B cell (primary cell): ENCODE results near the gene CDH1. TPM values are rescaled to one million over a fixed set of nuclear protein-coding genes. Genes with fewer than 3 reads are reported as not detected.

Experiments used
- ATAC-seq: fragments of 200-7000 bp; cut with Tn5 transposase; one replicate; pipeline ENCODE4 v1.10.0; 2021; ENCODE audit warnings: low read depth, mild to moderate bottlenecking, moderate number of reproducible peaks, moderate library complexity
- CTCF ChIA-PET: fragments of 350-600 bp; sonication (Branson Sonifier 250); formaldehyde crosslinking; loops from one replicate; lab custom pipeline; 2021; ENCODE audit warnings: antibody characterized with exemption, inconsistent platforms; lab: Charles Lee
- POLR2A ChIA-PET: fragments of 350-600 bp; sonication (Branson Sonifier 250); formaldehyde crosslinking; loops from one replicate; lab custom pipeline; 2021; ENCODE audit warnings: antibody characterized with exemption; lab: Charles Lee
- DNase-seq: peaks from one replicate; pipeline ENCODE4 v3.0.0; 2013
- H2AFZ ChIP-seq: 2 replicates; pipeline ENCODE4 v1.6.1; 2012; ENCODE audit warnings: mild to moderate bottlenecking, low read depth, low read length; ENCODE audit not compliant: insufficient read depth, poor library complexity, severe bottlenecking
- H3K27ac ChIP-seq, 2 donors: 1 replicate in 1 of 2; 2 replicates in 1 of 2; pipeline ENCODE4 v1.5.1; 2012 to 2013; ENCODE audit warnings: low read length in 2 of 2, mild to moderate bottlenecking in 2 of 2, moderate library complexity in 1 of 2
- H3K27me3 ChIP-seq, 4 experiments: fragments of 200-600 bp in 1 of 4; sonication (generic) in 1 of 4; replicated peaks in 1 of 4; 1 replicate in 2 of 4; 2 replicates in 2 of 4; pipeline versions ENCODE4 v1.6.1 to v1.7.0; 2013 to 2016; ENCODE audit warnings: low read length in 3 of 4, mild to moderate bottlenecking in 2 of 4, mixed read lengths in 1 of 4, moderate library complexity in 1 of 4; ENCODE audit not compliant: insufficient read depth in 4 of 4, control insufficient read depth in 3 of 4; ENCODE audit errors: control extremely low read depth in 1 of 4
- H3K36me3 ChIP-seq, 2 experiments: replicated peaks in 1 of 2; 1 replicate in 1 of 2; 2 replicates in 1 of 2; pipeline versions ENCODE4 v1.6.1 to v1.7.1; 2013; ENCODE audit warnings: low read length in 1 of 2; ENCODE audit not compliant: insufficient read depth in 2 of 2, control insufficient read depth in 1 of 2; ENCODE audit errors: control extremely low read depth in 1 of 2, extremely low read depth in 1 of 2
- H3K4me1 ChIP-seq, 2 donors: fragments of 200-600 bp in 1 of 2; sonication (generic) in 1 of 2; 1 replicate in 1 of 2; 2 replicates in 1 of 2; pipeline versions ENCODE4 v1.5.1 to v1.6.1; 2013 to 2017; ENCODE audit warnings: low read length in 2 of 2; ENCODE audit not compliant: control insufficient read depth in 2 of 2, insufficient read depth in 2 of 2
- H3K4me2 ChIP-seq: replicated peaks from 2 replicates; pipeline ENCODE3; 2012; ENCODE audit warnings: mild to moderate bottlenecking, low read depth, low read length; ENCODE audit not compliant: poor library complexity, severe bottlenecking
- H3K4me3 ChIP-seq, 5 experiments: fragments of 200-600 bp in 1 of 5; sonication (generic) in 1 of 5; 1 replicate in 3 of 5; 2 replicates in 2 of 5; pipeline versions ENCODE4 v1.5.1 to v1.7.0; 2011 to 2016; ENCODE audit warnings: low read length in 4 of 5, mild to moderate bottlenecking in 4 of 5, low read depth in 2 of 5, control low read depth in 1 of 5, moderate library complexity in 1 of 5; ENCODE audit not compliant: insufficient read depth in 1 of 5; ENCODE audit errors: control extremely low read depth in 1 of 5, extremely low read depth in 1 of 5
- H3K79me2 ChIP-seq: fragments of 200-600 bp; sonication (generic); one replicate; pipeline ENCODE4 v1.6.0; 2016; ENCODE audit warnings: low read length; ENCODE audit not compliant: control insufficient read depth, insufficient read depth
- H3K9ac ChIP-seq: fragments of 200-600 bp; sonication (generic); 2 replicates; pipeline ENCODE4 v1.6.1; 2017; ENCODE audit warnings: mild to moderate bottlenecking, low read length, moderate library complexity
- H3K9me3 ChIP-seq, 3 donors: one replicate each; pipeline versions ENCODE4 v1.6.1 to v1.7.1; 2013; ENCODE audit warnings: low read length in 2 of 3; ENCODE audit not compliant: control insufficient read depth in 2 of 3, insufficient read depth in 1 of 3; ENCODE audit errors: control extremely low read depth in 1 of 3
- H4K20me1 ChIP-seq: 2 replicates; pipeline ENCODE4 v1.6.0; 2012; ENCODE audit warnings: mild to moderate bottlenecking, low read length; ENCODE audit not compliant: insufficient read depth, control insufficient read depth, poor library complexity, severe bottlenecking
- H3K27ac Mint-ChIP-seq: one replicate; pipeline ENCODE4 v1.8.0; 2021; ENCODE audit warnings: mixed read lengths
- H3K27me3 Mint-ChIP-seq: one replicate; pipeline ENCODE4 v1.8.0; 2021; ENCODE audit warnings: mixed read lengths
- H3K4me1 Mint-ChIP-seq: one replicate; pipeline ENCODE4 v1.8.0; 2021; ENCODE audit warnings: mixed read lengths
- H3K4me3 Mint-ChIP-seq: one replicate; pipeline ENCODE4 v1.8.0; 2021; ENCODE audit warnings: mixed read lengths
- H3K9me3 Mint-ChIP-seq: one replicate; pipeline ENCODE4 v1.8.0; 2022; ENCODE audit warnings: mixed read lengths; ENCODE audit not compliant: insufficient read depth
- EZH2 ChIP-seq: IDR thresholded peaks from 2 replicates; pipeline ENCODE4 v1.6.1; 2012; ENCODE audit warnings: borderline replicate concordance, low read depth, mild to moderate bottlenecking, moderate library complexity, low read length; ENCODE audit not compliant: insufficient read depth, poor library complexity, severe bottlenecking
- WGBS: methylation state at CpG from one replicate; pipeline ENCODE4 v1.1.5; 2013; ENCODE audit warnings: missing lambda C conversion rate; ENCODE audit not compliant: insufficient coverage; 5-methylcytosine and 5-hydroxymethylcytosine counted together
- intact Hi-C: fragments of 100-400 bp; cut with micrococcal nuclease; formaldehyde crosslinking; loops from one replicate; pipeline ENCODE4 v1.10.0; 2022
- polyA plus RNA-seq: library from polyadenylated mRNA; depleted of rRNA; stranded (reverse); fragments of >200 nt; gene quantifications from 2 replicates; pipeline ENCODE4 v1.2.3, GENCODE V29; 2012
- total RNA-seq, 2 donors: library from RNA; stranded (reverse); fragments of 120-200 nt in 1 of 2; gene quantifications; 1 replicate in 1 of 2; 2 replicates in 1 of 2; pipeline versions ENCODE4 v1.2.3 to v1.2.4, GENCODE V29; 2013 to 2022
- TF ChIP-seq, protein P1 (sequence below): fragments of 200-600 bp; IDR thresholded peaks from one replicate; pipeline ENCODE4 v1.8.0; 2022; ENCODE audit warnings: antibody characterized with exemption, mild to moderate bottlenecking

CDH1 gene
- total and polyA plus RNA-seq, 2 donors (not counting 1 experiment from before 2014, with no cell fraction given), result 2.0 TPM; not detected in 1

DNA sequence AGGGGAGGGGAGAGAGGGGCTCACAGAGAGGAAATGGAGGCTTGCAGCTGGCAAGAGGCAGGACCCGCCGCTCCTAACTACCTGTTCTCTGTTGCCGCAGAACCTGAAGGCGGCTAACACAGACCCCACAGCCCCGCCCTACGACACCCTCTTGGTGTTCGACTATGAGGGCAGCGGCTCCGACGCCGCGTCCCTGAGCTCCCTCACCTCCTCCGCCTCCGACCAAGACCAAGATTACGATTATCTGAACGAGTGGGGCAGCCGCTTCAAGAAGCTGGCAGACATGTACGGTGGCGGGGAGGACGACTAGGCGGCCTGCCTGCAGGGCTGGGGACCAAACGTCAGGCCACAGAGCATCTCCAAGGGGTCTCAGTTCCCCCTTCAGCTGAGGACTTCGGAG lies 39.0 kb upstream of the CDH1 start:
- WGBS, result 94% methylated on average over 23 of the region's 23 CpGs
- Mint-ChIP-seq H3K27me3 (peaks cover 10% of the 10 kb centered on the region), H3K4me1 (no peaks in the 10 kb centered on the region), H3K27ac (no peak overlapping the region), H3K4me3 (no peak overlapping the region), H3K9me3 (no peaks in the 10 kb centered on the region)
- H2AFZ ChIP-seq, result no peak overlapping the region
- no peaks in the 10 kb centered on the region for H3K4me1 ChIP-seq
- POLR2A ChIA-PET, result no interaction called here
- H3K79me2 ChIP-seq, result no peaks in the 10 kb centered on the region
- H3K27me3 ChIP-seq, result no peaks in the 10 kb centered on the region
- no peak overlapping the region for H3K4me3 ChIP-seq
- CTCF ChIA-PET, result no interaction called here
- H4K20me1 ChIP-seq, result no peaks in the 10 kb centered on the region
- TF ChIP-seq EZH2, result no peak
- TF ChIP-seq, protein P1, sequence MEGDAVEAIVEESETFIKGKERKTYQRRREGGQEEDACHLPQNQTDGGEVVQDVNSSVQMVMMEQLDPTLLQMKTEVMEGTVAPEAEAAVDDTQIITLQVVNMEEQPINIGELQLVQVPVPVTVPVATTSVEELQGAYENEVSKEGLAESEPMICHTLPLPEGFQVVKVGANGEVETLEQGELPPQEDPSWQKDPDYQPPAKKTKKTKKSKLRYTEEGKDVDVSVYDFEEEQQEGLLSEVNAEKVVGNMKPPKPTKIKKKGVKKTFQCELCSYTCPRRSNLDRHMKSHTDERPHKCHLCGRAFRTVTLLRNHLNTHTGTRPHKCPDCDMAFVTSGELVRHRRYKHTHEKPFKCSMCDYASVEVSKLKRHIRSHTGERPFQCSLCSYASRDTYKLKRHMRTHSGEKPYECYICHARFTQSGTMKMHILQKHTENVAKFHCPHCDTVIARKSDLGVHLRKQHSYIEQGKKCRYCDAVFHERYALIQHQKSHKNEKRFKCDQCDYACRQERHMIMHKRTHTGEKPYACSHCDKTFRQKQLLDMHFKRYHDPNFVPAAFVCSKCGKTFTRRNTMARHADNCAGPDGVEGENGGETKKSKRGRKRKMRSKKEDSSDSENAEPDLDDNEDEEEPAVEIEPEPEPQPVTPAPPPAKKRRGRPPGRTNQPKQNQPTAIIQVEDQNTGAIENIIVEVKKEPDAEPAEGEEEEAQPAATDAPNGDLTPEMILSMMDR, result no peak
- H3K27ac ChIP-seq, result no peak overlapping the region
- DNase-seq (no peak), ATAC-seq (no peak)
- no peak overlapping the region for H3K4me2 ChIP-seq
- no peak overlapping the region for H3K9ac ChIP-seq
- H3K36me3 ChIP-seq, result no peaks in the 10 kb centered on the region
- no peaks in the 10 kb centered on the region for H3K9me3 ChIP-seq
- intact Hi-C loops, result no loop called here

DNA sequence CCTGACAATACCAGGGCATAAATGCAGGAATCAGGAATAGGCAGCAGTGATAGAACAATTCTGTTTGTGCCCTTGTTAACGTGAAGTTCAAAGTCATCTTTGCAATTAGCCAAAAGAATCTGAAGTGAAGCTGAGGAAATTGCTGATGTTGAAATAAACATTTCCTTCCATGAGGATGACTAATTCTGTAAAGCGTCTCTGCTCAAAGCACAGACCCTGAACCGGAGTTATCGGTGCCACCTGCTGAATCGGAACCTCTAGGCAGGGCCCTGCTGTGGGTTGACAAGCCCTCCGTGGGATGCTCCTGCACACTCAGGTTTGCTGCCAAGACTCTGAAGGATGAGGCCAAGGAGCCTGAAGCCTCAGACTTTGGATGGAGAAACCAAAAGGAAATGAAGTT lies 37.0 kb upstream of the CDH1 start:
- Mint-ChIP-seq H3K27me3 (peaks cover 7% of the 10 kb centered on the region), H3K27ac (no peak overlapping the region), H3K4me1 (peaks cover 3% of the 10 kb centered on the region), H3K4me3 (no peak overlapping the region), H3K9me3 (no peaks in the 10 kb centered on the region)
- Histone ChIP-seq H3K79me2 (no peaks in the 10 kb centered on the region), H3K4me1 (no peaks in the 10 kb centered on the region), H3K27me3 (no peaks in the 10 kb centered on the region), H4K20me1 (no peaks in the 10 kb centered on the region), H3K9ac (no peak overlapping the region), H3K27ac (no peak overlapping the region), H3K4me3 (no peak overlapping the region), H3K36me3 (no peaks in the 10 kb centered on the region), H3K9me3 (no peaks in the 10 kb centered on the region), H2AFZ (no peak overlapping the region), H3K4me2 (no peak overlapping the region)
- DNase-seq (no peak), ATAC-seq (no peak)
- ChIA-PET CTCF (no interaction called here), POLR2A (no interaction called here)
- intact Hi-C loops, result no loop called here
- TF ChIP-seq EZH2, result no peak
- TF ChIP-seq, protein P1, result no peak
- WGBS, result 85% methylated on average over 6 of the region's 6 CpGs
